ENCODE results near the gene MAPK14. TPM values are rescaled to one million over a fixed set of nuclear protein-coding genes. Genes with fewer than 3 reads are reported as not detected.

The MAPK14 gene
- polyA plus RNA-seq, 2 of the 4 experiments (the other 2 are of a cell fraction), result 19.4 to 36.7 TPM

- H3K4me1 ChIP-seq, result peaks cover 9% of the 10 kb centered on the region
- H3K4me3 ChIP-seq, result no peak overlapping the region
- FAIRE-seq (no peak), ATAC-seq (no peak), DNase-seq (ENCODE audit: low read depth in 1 of 2, low spot score in 1 of 2) (no peak)
- CTCF ChIA-PET, result interaction anchor here (3.7 kb wide), 1 partner anchor 23 kb away, joined by 16 read pairs; no protein-coding TSS in a partner anchor
- POLR2A ChIA-PET, result no interaction called here
- H3K27ac ChIP-seq, result no peak overlapping the region
- H3K4me2 ChIP-seq, result no peak overlapping the region
- H3K9me3 ChIP-seq, result no peaks in the 10 kb centered on the region
- 85% methylated on average over 4 of the region's 4 CpGs for WGBS (ENCODE audit: missing lambda C conversion rate)
- TF ChIP-seq HDAC2 (IDR thresholded peaks at IDR 0.05) (no peak), PBX3 (IDR thresholded peaks at IDR 0.05) (no peak), REST (IDR thresholded peaks at IDR 0.05) (no peak), EHF (CRISPR knock-in tag; IDR thresholded peaks at IDR 0.05) (no peak), RNF2 (IDR thresholded peaks at IDR 0.05; ENCODE audit: borderline replicate concordance, low read depth) (no peak), FOXS1 (CRISPR knock-in tag; IDR thresholded peaks at IDR 0.05) (no peak)
Measured at GRCh38 chr6:36119209-36119608, 91.6 kb downstream of the MAPK14 start.

GRCh38 chr6:36120018-36120417 is 92.4 kb downstream of the MAPK14 start:
- Histone ChIP-seq H3K4me3 (no peak overlapping the region), H3K4me2 (no peak overlapping the region), H3K9me3 (no peaks in the 10 kb centered on the region), H3K27ac (no peak overlapping the region), H3K4me1 (peaks cover 9% of the 10 kb centered on the region)
- DNase-seq (ENCODE audit: low read depth in 1 of 2, low spot score in 1 of 2) (no peak), FAIRE-seq (no peak), ATAC-seq (no peak)
- WGBS (ENCODE audit: missing lambda C conversion rate), result 88% methylated on average over 6 of the region's 6 CpGs
- CTCF ChIA-PET, result interaction anchor here (1.3 to 3.7 kb wide), 2 partner anchors 24 to 240 kb away, joined by 6 to 16 read pairs; no protein-coding TSS in a partner anchor
- POLR2A ChIA-PET, result no interaction called here
- TF ChIP-seq PHF8 (IDR thresholded peaks at IDR 0.05; ENCODE audit: borderline replicate concordance, low read depth) (no peak), HEYL (CRISPR knock-in tag; IDR thresholded peaks at IDR 0.05) (no peak), ZNF302 (CRISPR knock-in tag; IDR thresholded peaks at IDR 0.05) (no peak), HES2 (IDR thresholded peaks at IDR 0.05) (no peak), MYC (IDR thresholded peaks at IDR 0.05; ENCODE audit: borderline replicate concordance, low read length) (no peak), NFE2L2 (conservative IDR thresholded peaks at IDR 0.05; ENCODE audit: low read length) (no peak), RARB (CRISPR knock-in tag; IDR thresholded peaks at IDR 0.05) (no peak)

GRCh38 chr6:36120539-36120938 is 92.9 kb downstream of the MAPK14 start:
- TF ChIP-seq TFCP2L1 (CRISPR knock-in tag; IDR thresholded peaks at IDR 0.05) (no peak), RAD21 (conservative IDR thresholded peaks at IDR 0.05 in 1 of 2, IDR thresholded peaks at IDR 0.05 in 1 of 2) (no peak), FOXS1 (CRISPR knock-in tag; IDR thresholded peaks at IDR 0.05) (no peak), HDAC2 (IDR thresholded peaks at IDR 0.05) (no peak), RNF2 (IDR thresholded peaks at IDR 0.05; ENCODE audit: borderline replicate concordance, low read depth) (no peak), SREBF2 (IDR thresholded peaks at IDR 0.05) (no peak), POLR2A (IDR thresholded peaks at IDR 0.05; ENCODE audit: low read length) (no peak), FOSL2 (IDR thresholded peaks at IDR 0.05) (no peak), FOSL2 (CRISPR knock-in tag; IDR thresholded peaks at IDR 0.05) (no peak), ZNF302 (CRISPR knock-in tag; IDR thresholded peaks at IDR 0.05) (no peak), CBX8 (IDR thresholded peaks at IDR 0.05) (no peak), REST (IDR thresholded peaks at IDR 0.05) (no peak), NPAS2 (CRISPR knock-in tag; IDR thresholded peaks at IDR 0.05; ENCODE audit: borderline replicate concordance) (no peak), MAZ (IDR thresholded peaks at IDR 0.05; ENCODE audit: borderline replicate concordance, low read depth, low read length) (no peak), CBX2 (IDR thresholded peaks at IDR 0.05; ENCODE audit: borderline replicate concordance, low read depth) (no peak)
- DNase-seq (ENCODE audit: low read depth in 1 of 2, low spot score in 1 of 2) (no peak), FAIRE-seq (no peak), ATAC-seq (no peak)
- no peak overlapping the region; a peak in 1 of 6 replicates for H3K27ac ChIP-seq
- no peak overlapping the region for H3K4me3 ChIP-seq
- POLR2A ChIA-PET, result no interaction called here
- H3K9me3 ChIP-seq, result no peaks in the 10 kb centered on the region
- H3K4me2 ChIP-seq, result no peak overlapping the region
- 79% methylated on average over 10 of the region's 10 CpGs for WGBS (ENCODE audit: missing lambda C conversion rate)
- CTCF ChIA-PET, result interaction anchor here (1.3 to 3.7 kb wide), 3 partner anchors 25 to 240 kb away, joined by 5 to 16 read pairs (median 6); no protein-coding TSS in a partner anchor
- peaks cover 9% of the 10 kb centered on the region for H3K4me1 ChIP-seq
